Body of pancreas (tissue), 4 donors: ENCODE measurements around the gene CCR4.

Experiments
- CTCF ChIP-seq, 7 experiments: fragments of 450-650 bp in 4 of 7; fragments of 200-600 bp in 3 of 7; sonication (generic) in 3 of 7; IDR thresholded peaks; one replicate each; pipeline ENCODE4 v1.5.1; 2016 to 2019; ENCODE audit warnings: antibody characterized with exemption in 7 of 7
- POLR2A ChIP-seq, 3 donors: fragments of 450-650 bp; IDR thresholded peaks; one replicate each; pipeline ENCODE4 v1.6.1; 2016; ENCODE audit warnings: antibody characterized with exemption in 3 of 3, mild to moderate bottlenecking in 2 of 3

GRCh38 chr3:32945136-32945535 lies 6.3 kb upstream of the CCR4 start:
- TF ChIP-seq CTCF (IDR thresholded peaks at IDR 0.05) (no peak), POLR2A (IDR thresholded peaks at IDR 0.05) (no peak)
